ENCODE measurements around the gene CRYL1. TPM values are rescaled to one million over a fixed set of nuclear protein-coding genes. Genes with fewer than 3 reads are reported as not detected.
A peak's percentile ranks its signal among the peaks of the same experiment; 100 is the strongest.

Gene CRYL1
- total RNA-seq, 1 experiment from 2014 or later = 26.5 TPM

DNA sequence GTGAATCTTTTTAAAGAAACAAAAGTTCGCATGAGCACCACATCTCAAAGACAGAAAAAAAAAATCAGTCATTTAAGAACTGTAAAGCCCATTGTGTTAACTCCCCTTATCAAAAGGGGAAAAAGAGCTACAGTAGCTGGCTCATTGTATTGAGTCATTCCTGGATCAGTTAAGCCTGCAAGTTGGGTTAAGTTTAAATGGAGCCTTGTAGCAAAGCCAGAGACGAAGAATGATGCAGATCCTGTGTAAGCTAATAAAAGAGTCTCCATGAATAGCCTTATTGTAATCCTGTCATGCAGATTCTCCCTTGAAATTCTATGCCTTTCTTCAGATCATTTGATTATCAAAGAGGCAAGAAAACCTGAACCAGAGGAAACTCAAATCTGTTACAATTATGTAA lies 83.8 kb downstream of the CRYL1 start:
- Histone ChIP-seq H3K9me3 (ENCODE audit: control insufficient read depth in 1 of 2, insufficient read depth in 1 of 2, low read depth in 1 of 2, low read length in 2 of 2) (0 out of 4 replicates have a peak, but pooled peaks cover 0 to 4% of the 10 kb centered on the region in 2 experiments), H3K9ac (ENCODE audit: low read length) (no peak overlapping the region), H2AFZ (ENCODE audit: low read depth, low read length, poor library complexity, severe bottlenecking) (no peak overlapping the region), H3K36me3 (ENCODE audit: control insufficient read depth in 1 of 2, insufficient read depth in 2 of 2, low read length in 2 of 2) (no peaks in the 10 kb centered on the region), H3K4me1 (ENCODE audit: control insufficient read depth in 1 of 2, insufficient read depth in 2 of 2, low read length in 2 of 2) (peaks cover 5 to 20% of the 10 kb centered on the region in 2 experiments; a peak in 3 of 4 replicates), H3K4me2 (ENCODE audit: low read length) (0 out of 2 replicates have a peak overlapping the region, but pooled peaks have one; percentile 3), H3K27me3 (ENCODE audit: insufficient read depth, low read length) (no peaks in the 10 kb centered on the region), H3K4me3 (replicated peaks in 1 of 2; ENCODE audit: low read depth in 1 of 2, low read length in 2 of 2) (no peak overlapping the region), H4K20me1 (ENCODE audit: insufficient read depth) (no peaks in the 10 kb centered on the region), H3K79me2 (ENCODE audit: insufficient read depth, low read length) (no peaks in the 10 kb centered on the region), H3K27ac (ENCODE audit: low read depth, low read length) (no peak overlapping the region), H3K9me2 (ENCODE audit: insufficient read depth) (no peaks in the 10 kb centered on the region)
- ATAC-seq (peak; percentile 72), DNase-seq (ENCODE audit: low read depth, low spot score) (peak; percentile 62)
- ChIA-PET POLR2A (no interaction called here), CTCF (interaction anchor here (0.6 kb wide), 1 partner anchor 14 kb away, joined by 3 read pairs; no protein-coding TSS in a partner anchor), RAD21 (ENCODE audit: low non-redundant PET in 1 of 2, low total read pairs in 2 of 2, uncharacterized antibody in 2 of 2, unreplicated experiment in 2 of 2) (no interaction called here)
- no peak for TF ChIP-seq JUND (IDR thresholded peaks at IDR 0.05)
- no peak for TF ChIP-seq ZFX (IDR thresholded peaks at IDR 0.05)
- TF ChIP-seq POLR2A (IDR thresholded peaks at IDR 0.05; ENCODE audit: borderline replicate concordance, extremely low read depth, insufficient read depth, insufficient read length) = no peak
- peak; percentile 48; the same call in 1 of the 2 replicates for TF ChIP-seq SP1 (IDR thresholded peaks at IDR 0.05; ENCODE audit: low read depth)
- TF ChIP-seq, protein P1, sequence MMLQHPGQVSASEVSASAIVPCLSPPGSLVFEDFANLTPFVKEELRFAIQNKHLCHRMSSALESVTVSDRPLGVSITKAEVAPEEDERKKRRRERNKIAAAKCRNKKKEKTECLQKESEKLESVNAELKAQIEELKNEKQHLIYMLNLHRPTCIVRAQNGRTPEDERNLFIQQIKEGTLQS (IDR thresholded peaks at IDR 0.05) = no peak
- TF ChIP-seq EZH2 (IDR thresholded peaks at IDR 0.05) = no peak
- TF ChIP-seq CEBPB (IDR thresholded peaks at IDR 0.05; ENCODE audit: low read depth) = no peak
- TF ChIP-seq, protein P2, sequence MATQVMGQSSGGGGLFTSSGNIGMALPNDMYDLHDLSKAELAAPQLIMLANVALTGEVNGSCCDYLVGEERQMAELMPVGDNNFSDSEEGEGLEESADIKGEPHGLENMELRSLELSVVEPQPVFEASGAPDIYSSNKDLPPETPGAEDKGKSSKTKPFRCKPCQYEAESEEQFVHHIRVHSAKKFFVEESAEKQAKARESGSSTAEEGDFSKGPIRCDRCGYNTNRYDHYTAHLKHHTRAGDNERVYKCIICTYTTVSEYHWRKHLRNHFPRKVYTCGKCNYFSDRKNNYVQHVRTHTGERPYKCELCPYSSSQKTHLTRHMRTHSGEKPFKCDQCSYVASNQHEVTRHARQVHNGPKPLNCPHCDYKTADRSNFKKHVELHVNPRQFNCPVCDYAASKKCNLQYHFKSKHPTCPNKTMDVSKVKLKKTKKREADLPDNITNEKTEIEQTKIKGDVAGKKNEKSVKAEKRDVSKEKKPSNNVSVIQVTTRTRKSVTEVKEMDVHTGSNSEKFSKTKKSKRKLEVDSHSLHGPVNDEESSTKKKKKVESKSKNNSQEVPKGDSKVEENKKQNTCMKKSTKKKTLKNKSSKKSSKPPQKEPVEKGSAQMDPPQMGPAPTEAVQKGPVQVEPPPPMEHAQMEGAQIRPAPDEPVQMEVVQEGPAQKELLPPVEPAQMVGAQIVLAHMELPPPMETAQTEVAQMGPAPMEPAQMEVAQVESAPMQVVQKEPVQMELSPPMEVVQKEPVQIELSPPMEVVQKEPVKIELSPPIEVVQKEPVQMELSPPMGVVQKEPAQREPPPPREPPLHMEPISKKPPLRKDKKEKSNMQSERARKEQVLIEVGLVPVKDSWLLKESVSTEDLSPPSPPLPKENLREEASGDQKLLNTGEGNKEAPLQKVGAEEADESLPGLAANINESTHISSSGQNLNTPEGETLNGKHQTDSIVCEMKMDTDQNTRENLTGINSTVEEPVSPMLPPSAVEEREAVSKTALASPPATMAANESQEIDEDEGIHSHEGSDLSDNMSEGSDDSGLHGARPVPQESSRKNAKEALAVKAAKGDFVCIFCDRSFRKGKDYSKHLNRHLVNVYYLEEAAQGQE (IDR thresholded peaks at IDR 0.05; ENCODE audit: low read depth) = no peak
- TF ChIP-seq FOSL1 (IDR thresholded peaks at IDR 0.05; ENCODE audit: low read depth) = 0 out of 2 replicates have a peak, but pooled peaks have one; percentile 10
- no peak for TF ChIP-seq CBX3 (IDR thresholded peaks at IDR 0.05; ENCODE audit: low read depth)
- no peak for TF ChIP-seq ELF1 (IDR thresholded peaks at IDR 0.05; ENCODE audit: borderline replicate concordance, low read depth)
- no peak for TF ChIP-seq SRF (IDR thresholded peaks at IDR 0.05; ENCODE audit: low read depth)
- TF ChIP-seq, protein P3, sequence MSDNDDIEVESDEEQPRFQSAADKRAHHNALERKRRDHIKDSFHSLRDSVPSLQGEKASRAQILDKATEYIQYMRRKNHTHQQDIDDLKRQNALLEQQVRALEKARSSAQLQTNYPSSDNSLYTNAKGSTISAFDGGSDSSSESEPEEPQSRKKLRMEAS (IDR thresholded peaks at IDR 0.05) = no peak
- no peak for TF ChIP-seq SIN3A (IDR thresholded peaks at IDR 0.05; ENCODE audit: low read depth)
- TF ChIP-seq TCF7L2 (IDR thresholded peaks at IDR 0.05; ENCODE audit: borderline replicate concordance, extremely low read depth, insufficient read depth, insufficient read length) = no peak
- TF ChIP-seq, protein P4, sequence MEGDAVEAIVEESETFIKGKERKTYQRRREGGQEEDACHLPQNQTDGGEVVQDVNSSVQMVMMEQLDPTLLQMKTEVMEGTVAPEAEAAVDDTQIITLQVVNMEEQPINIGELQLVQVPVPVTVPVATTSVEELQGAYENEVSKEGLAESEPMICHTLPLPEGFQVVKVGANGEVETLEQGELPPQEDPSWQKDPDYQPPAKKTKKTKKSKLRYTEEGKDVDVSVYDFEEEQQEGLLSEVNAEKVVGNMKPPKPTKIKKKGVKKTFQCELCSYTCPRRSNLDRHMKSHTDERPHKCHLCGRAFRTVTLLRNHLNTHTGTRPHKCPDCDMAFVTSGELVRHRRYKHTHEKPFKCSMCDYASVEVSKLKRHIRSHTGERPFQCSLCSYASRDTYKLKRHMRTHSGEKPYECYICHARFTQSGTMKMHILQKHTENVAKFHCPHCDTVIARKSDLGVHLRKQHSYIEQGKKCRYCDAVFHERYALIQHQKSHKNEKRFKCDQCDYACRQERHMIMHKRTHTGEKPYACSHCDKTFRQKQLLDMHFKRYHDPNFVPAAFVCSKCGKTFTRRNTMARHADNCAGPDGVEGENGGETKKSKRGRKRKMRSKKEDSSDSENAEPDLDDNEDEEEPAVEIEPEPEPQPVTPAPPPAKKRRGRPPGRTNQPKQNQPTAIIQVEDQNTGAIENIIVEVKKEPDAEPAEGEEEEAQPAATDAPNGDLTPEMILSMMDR (IDR thresholded peaks at IDR 0.05 in 2 of 3, conservative IDR thresholded peaks at IDR 0.05 in 1 of 3; ENCODE audit: borderline replicate concordance in 1 of 3, insufficient read depth in 1 of 3, low read depth in 2 of 3, low read length in 2 of 3) = no peak
- no peak for TF ChIP-seq ZNF274 (IDR thresholded peaks at IDR 0.05; ENCODE audit: low read depth, low read length)
- intact Hi-C loops (cut with micrococcal nuclease) = no loop called here
- BruUV-seq (replicated peaks) = no TSS peak

All from HCT116 (cell line).